Liver (tissue), 3 donors: ENCODE data around the gene CMC2.

Source experiments
- ATF3 ChIP-seq: IDR thresholded peaks from 2 replicates; pipeline ENCODE4 v1.6.1; 2016; ENCODE audit warnings: antibody characterized with exemption
- MAX ChIP-seq: IDR thresholded peaks from 2 replicates; pipeline ENCODE4 v1.6.1; 2016; ENCODE audit warnings: antibody characterized with exemption
- RAD21 ChIP-seq, 2 donors: IDR thresholded peaks; 2 replicates each; pipeline ENCODE4 v1.6.1; 2016; ENCODE audit warnings: antibody characterized with exemption in 2 of 2, mild to moderate bottlenecking in 2 of 2
- REST ChIP-seq: IDR thresholded peaks from 2 replicates; pipeline ENCODE4 v1.6.1; 2016; ENCODE audit warnings: antibody characterized with exemption, mild to moderate bottlenecking
- TF ChIP-seq, protein P1 (sequence below): fragments of 150-350 bp; IDR thresholded peaks from 2 replicates; pipeline ENCODE4 v1.5.1; 2017; ENCODE audit warnings: improper control_type of control experiment, low read depth, low read length; ENCODE audit not compliant: missing input control
- TF ChIP-seq, protein P2 (sequence below): IDR thresholded peaks from 2 replicates; pipeline ENCODE4 v1.6.1; 2016; ENCODE audit warnings: antibody characterized with exemption
- donor health status: healthy.
- donor health status: healthy.

DNA sequence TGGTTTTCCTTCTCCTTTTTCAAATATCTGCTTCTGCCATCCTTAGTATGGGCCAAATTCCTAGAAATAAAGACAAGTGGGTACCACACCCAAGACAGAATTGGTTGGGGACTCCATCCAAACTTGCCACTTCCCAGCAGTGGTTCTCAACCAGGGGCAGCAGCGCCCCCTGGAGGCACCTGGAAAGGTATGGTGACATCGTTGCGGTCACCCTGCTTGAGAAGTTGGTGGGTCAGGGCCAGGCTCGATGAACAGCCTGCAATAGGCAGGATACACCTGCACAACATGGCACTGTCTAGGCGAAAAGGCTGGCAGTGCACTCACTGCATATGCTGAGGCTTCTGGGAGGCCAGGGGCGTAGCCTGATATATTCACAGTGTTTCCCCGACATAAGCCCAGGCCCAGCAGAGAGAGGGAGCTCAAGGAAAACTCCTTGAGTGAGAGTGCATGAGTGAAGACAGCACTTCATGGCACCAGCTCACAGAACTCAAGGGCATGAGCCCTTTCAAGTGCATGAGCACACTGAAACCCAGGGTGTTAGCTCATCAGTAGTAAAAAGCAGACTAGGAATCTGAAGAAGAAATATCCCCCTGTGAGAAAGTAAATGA, 57.7 kb downstream of the CMC2 start:
- TF ChIP-seq, protein P1, sequence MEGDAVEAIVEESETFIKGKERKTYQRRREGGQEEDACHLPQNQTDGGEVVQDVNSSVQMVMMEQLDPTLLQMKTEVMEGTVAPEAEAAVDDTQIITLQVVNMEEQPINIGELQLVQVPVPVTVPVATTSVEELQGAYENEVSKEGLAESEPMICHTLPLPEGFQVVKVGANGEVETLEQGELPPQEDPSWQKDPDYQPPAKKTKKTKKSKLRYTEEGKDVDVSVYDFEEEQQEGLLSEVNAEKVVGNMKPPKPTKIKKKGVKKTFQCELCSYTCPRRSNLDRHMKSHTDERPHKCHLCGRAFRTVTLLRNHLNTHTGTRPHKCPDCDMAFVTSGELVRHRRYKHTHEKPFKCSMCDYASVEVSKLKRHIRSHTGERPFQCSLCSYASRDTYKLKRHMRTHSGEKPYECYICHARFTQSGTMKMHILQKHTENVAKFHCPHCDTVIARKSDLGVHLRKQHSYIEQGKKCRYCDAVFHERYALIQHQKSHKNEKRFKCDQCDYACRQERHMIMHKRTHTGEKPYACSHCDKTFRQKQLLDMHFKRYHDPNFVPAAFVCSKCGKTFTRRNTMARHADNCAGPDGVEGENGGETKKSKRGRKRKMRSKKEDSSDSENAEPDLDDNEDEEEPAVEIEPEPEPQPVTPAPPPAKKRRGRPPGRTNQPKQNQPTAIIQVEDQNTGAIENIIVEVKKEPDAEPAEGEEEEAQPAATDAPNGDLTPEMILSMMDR, result peak; percentile 26
- no peak for TF ChIP-seq MAX
- TF ChIP-seq REST, result no peak
- TF ChIP-seq, protein P2, sequence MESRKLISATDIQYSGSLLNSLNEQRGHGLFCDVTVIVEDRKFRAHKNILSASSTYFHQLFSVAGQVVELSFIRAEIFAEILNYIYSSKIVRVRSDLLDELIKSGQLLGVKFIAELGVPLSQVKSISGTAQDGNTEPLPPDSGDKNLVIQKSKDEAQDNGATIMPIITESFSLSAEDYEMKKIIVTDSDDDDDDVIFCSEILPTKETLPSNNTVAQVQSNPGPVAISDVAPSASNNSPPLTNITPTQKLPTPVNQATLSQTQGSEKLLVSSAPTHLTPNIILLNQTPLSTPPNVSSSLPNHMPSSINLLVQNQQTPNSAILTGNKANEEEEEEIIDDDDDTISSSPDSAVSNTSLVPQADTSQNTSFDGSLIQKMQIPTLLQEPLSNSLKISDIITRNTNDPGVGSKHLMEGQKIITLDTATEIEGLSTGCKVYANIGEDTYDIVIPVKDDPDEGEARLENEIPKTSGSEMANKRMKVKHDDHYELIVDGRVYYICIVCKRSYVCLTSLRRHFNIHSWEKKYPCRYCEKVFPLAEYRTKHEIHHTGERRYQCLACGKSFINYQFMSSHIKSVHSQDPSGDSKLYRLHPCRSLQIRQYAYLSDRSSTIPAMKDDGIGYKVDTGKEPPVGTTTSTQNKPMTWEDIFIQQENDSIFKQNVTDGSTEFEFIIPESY, result no peak
- no peak for TF ChIP-seq ATF3
- peak; percentile 65 to 82 for TF ChIP-seq RAD21 (IDR thresholded peaks at IDR 0.05)
